Pulmonary artery endothelial cell (primary cell): ENCODE measurements around the gene PYM1. TPM values are rescaled to one million over a fixed set of nuclear protein-coding genes. Genes with fewer than 3 reads are reported as not detected.

Experiments
- DNase-seq: peaks from one replicate; pipeline ENCODE4 v3.0.0-alpha.2; 2011; ENCODE audit warnings: low read depth, low spot score
- total RNA-seq: library from RNA; depleted of rRNA; stranded (reverse); fragments of >200 nt; gene quantifications from 2 replicates; pipeline ENCODE4 v1.2.3, GENCODE V29; 2014

The PYM1 gene
- total RNA-seq = 25.1 and 32.0 TPM in 2 replicates

GRCh38 chr12:55927588-55928502 lies at the start of gene PYM1:
Gene PYM1 (minus strand): TSS chr12:55927894. CDS start chr12:55927761, 133 bp downstream.
- no peak for DNase-seq

DNA sequence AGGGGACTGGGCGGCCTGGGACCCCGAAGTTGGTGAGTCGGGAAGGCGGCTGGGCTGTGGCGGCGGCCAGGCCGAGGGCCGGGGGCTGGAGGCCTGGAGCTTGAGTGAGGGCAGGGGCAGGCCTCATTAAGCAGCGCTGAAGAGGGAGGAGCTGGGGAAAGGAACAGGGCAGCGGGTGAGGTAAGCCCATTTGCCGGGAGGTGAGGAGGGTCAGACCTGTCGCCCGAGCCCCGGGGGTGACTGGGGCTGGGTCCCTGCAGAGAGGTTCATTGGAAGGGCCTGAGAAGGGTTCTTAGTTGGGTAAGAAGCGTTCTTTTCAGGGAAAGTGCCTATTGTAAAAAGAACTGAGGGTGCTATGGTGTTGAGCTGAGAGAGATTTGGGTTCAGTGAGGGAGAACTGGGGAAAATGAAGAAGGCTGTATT lies 46.6 kb upstream of the PYM1 start:
- DNase-seq = no peak

DNA sequence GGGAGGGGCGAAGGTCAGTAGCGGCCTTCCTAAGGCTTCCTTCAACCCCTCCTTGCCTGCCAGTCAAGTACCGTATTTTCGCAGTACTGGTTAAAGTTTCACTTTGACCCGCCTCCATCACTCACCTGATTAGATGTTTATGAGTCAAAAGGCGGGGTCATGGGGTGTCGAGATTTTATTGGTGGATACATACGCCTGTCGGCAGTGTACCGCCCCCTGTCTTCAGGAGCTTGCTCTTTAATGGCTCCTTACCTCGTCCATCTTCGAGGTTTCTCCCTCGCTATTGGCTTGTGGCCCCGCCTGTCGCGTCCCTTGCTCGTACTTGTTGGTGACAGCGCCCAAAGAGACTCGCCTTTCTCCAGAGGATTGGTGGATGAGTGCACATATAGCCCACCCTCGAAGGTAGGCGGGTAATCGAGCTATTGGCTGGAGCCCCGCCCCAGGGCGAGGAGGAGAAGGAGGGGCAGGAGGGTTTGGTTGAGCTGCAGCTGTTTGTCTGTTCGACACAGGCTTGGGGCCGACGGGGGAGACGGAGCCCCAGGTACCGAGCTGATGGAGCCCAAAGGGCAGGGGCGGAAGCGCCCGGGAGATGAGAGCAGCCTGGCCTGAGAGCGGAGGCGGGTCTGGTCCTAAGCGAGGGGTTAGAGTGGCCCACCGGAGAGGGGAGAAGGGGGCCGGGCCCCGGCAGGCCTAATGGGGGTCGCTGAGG lies 46.1 kb upstream of the PYM1 start, which contains the start of gene RAB5B:
Gene RAB5B, plus strand, starts transcription at position 480 of the 709 bp plus-strand sequence. CDS start 12,883 bp downstream, outside the sequence.
- peak; percentile 100 for DNase-seq

GRCh38 chr12:55972911-55973598 lies 45.4 kb upstream of the PYM1 start:
- DNase-seq = no peak

DNA sequence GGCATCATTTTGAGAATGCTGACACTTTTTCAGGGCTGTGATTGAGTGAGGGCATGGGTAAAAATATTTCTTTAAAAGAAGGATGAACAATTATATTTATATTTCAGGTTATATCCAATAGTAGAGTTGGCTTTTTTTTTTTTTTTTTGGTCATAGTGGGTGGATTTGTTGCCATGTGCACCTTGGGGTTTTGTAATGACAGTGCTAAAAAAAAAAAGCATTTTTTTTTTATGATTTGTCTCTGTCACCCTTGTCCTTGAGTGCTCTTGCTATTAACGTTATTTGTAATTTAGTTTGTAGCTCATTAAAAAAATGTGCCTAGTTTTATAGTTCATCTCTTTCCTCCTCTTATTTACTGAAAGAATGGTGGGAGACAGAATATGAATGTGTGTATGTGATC lies 44.8 kb upstream of the PYM1 start:
- DNase-seq = no peak

- DNase-seq = no peak
Measured at GRCh38 chr12:55972042-55972441, 44.3 kb upstream of the PYM1 start.

DNA sequence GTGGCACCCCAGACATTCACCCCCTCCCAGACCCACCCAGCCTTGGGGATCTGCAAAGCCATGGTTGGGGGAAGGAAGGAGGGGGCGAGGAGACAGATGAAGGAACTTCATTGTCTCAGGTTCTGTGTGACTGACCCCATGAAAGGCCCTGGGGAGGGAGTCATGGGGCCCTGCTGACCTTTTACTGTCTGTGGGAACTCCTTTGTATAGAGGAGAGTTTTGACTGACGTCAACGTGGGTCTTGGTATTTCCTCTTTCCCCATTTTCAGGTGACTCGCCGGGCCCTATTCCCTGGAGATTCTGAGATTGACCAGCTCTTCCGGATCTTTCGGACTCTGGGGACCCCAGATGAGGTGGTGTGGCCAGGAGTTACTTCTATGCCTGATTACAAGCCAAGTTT lies 43.1 kb upstream of the PYM1 start:
- no peak for DNase-seq

DNA sequence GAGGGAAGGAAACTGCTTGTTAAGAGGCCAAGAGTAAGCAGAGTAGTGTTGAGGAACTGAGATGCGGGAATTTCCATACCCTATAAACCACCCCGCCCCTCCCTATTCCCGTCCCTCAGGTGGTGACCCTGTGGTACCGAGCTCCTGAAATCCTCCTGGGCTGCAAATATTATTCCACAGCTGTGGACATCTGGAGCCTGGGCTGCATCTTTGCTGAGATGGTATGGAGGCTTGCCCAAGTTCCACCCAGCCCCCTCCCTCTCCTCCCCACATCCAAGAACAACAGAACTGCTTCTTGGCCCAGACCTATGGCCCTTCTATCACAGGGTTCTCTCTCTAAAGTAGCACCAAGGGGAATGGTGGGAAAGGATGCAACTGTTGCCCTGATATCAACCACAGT lies 41.7 kb upstream of the PYM1 start:
- DNase-seq = no peak

DNA sequence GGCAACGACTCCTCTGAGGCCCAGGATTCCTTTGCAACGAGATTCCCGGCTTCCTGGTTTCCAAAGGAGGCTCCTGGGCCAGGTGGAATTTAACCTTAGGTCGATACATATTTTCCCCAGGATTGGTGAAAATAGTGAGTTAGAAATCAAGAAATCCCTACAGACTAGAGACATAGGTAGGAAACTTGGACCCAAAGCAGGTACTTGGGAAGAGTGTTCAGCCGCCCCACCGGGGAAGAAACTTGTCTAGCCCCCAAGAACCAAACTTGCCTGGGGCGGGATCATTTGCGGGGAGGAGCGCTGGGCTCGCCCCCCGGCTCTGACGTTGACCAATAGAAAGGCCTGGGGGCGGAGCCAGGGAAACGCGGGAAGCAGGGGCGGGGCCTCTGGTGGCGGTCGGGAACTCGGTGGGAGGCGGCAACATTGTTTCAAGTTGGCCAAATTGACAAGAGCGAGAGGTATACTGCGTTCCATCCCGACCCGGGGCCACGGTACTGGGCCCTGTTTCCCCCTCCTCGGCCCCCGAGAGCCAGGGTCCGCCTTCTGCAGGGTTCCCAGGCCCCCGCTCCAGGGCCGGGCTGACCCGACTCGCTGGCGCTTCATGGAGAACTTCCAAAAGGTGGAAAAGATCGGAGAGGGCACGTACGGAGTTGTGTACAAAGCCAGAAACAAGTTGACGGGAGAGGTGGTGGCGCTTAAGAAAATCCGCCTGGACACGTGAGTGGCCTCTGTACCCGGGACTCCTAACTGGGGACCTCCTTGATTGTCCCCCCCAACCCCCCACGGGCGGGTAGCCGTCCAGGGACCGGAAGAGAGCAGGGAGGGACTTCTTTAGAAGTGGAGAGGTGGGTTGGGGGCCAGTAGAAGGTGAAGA lies 39.0 kb upstream of the PYM1 start, which contains the start of gene CDK2:
Gene CDK2, plus strand, starts transcription at position 423 of the 874 bp plus-strand sequence. Its CDS starts 179 bp downstream, at position 602.
- DNase-seq = peak; percentile 27

DNA sequence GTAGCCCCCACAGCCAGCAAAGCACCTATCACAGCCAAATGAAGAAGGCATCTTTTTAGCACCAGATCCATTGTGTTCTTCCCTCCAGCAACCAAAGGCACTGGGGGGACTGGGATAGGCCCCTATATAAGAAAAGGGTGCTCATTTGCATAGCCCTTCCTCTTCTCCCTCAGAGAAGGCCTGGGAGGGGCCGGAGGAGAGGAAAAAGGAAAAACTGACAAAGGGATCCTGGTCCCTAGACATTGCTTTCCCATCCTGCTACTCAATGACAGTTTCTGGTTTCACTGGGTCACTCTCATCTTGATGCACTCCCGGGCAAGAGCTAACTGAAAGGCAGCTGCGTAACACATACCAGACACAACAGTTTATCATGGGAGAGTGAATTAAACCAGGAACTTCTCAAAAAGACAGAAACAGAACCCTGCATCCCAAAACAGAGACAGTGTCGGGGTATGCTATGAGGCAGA lies 38.3 kb upstream of the PYM1 start, which contains the start of gene PMEL:
Gene PMEL, minus strand, starts transcription at position 102 of the 467 bp plus-strand sequence. Its CDS starts 31 bp downstream, at position 71.
- DNase-seq = no peak

GRCh38 chr12:55965240-55965639 lies 37.5 kb upstream of the PYM1 start:
- DNase-seq = no peak

DNA sequence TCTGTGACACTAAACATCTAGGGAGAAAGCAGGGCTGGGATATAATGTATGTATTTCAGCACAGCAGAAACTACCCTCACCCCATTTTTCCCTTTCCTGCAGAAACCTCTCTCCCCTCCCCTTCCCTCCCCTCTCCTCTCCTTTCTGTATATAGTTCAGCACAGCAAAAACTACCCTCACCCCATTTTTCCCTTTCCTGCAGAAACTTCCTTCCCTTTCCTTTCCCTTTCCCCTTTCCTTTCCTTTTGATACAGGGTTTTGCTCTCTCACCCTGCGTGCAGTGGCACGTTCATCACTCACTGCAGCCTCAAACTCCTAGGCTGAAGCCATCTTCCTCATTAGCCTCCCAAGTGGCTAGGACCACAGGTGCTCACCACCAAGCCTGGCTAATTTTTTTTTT lies 36.1 kb upstream of the PYM1 start:
- no peak for DNase-seq

DNA sequence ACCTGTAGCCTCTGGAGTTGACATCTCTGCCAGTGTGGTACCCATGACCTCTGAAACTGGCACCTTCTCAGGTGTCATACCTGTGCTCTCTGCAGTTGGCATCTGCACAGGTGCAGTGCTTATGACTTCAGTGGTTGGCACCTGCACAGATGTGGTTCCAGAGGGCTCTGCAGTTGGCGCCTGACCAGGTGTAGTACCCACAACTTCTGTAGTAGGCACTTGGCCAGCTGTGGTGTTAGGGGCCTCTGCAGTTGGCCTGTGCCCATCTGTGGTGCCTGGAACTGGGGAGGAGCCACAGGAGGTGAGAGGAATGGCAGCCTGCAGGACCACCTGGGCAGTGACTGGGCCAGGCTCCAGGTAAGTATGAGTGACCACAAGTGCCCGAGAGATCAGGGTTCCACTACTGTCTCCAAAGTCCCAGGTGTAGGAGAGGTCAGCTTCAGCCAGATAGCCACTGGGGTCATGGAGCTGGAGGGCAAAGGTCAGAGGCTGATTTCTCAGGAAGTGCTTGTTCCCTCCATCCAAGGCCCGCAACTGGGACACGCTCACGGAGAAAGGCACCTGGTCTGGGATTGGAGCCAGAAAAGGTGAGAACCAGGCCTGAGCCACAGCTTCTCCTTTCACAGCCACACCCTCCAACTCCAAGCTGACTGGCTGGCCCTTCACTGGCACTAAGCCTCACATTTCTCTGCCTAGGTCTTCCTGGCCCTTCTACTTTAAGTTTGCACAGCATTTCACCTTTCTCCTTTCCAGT lies 29.6 kb upstream of the PYM1 start:
- no peak for DNase-seq

- no peak for DNase-seq
Measured at GRCh38 chr12:55955800-55956508, 28.3 kb upstream of the PYM1 start.

DNA sequence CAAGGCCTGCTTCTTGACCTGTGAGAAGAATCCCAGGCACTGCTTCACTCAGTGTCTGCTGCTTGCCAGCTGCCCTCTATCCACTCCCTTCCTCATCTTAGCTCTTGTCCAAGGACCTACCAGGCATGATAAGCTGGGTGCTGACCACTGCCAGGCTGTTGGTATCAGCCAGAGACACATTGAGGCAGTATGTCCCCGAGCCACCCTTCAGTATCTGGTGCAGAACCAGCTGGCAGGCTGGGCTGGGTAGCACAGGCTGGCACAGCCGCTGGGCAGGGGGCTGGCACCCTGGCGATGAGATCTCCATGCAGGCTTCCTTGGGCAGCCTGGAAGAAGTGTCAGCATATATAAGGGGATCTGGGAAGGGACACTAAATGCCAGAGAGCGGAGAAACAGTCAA lies 27.6 kb upstream of the PYM1 start:
- DNase-seq = no peak

DNA sequence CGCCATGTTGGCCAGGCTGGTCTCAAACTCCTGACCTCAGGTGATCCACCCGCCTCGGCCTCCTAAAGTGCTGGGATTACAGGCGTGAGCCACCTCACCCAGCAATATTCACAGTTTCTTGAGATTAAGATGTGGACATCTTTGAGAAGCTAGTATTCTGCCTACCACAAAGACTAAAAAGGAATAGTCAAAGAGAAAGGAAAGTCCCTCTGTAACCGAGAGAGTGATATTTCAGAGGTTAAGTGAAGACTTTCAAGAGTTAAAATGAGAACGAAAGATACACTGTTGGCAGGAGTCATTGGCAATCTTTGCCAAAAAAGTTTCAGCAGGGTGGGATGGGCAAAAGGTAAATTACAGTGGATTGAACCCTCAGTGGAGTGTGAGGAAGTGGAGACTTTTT lies 18.9 kb upstream of the PYM1 start:
- DNase-seq = no peak

DNA sequence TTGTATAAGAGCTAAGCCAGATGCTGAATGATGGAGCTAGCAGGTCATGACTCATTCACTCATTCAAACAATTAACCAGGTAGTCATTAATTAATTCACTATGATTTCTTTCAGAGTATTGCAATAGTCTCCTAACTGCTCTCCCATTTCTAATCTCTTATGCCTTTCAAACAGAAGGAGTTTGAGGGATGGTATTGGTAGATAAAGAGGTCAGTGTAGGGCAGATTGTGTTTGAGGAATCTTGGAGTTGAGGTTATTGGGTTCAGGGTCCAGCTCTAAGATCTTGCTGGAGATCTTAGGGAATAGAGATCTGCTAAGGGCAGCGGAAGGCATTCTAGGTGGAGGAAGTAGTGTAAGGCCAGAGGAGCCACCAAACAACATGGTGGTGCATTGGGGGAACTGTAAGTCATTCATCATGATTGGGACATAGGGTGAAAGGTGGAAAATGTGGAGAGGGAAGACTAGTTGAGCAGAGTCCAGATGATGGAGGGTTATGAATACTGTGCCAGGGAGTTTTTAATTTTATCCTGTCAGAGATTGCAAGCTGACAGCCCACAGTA lies 15.0 kb upstream of the PYM1 start:
- DNase-seq = no peak

DNA sequence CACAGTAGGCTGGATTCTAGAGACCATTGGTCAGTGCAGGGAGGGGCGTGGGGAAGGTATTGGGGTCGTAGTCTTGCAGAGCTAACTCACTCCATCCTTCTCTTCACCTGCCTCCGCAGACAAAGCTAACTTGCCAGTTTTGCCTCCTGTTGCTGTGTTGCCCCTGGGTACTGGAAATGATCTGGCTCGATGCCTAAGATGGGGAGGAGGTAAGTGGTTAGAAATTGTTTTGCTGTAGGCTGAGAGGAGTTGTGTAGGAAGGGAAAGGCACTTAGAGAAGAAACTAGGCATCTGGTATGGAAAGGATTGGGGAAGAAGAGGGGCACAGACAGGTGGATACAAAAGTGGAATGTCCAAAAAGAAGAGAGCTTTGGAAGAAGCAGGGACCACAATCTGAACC lies 14.4 kb upstream of the PYM1 start:
- no peak for DNase-seq
